GM23248 (cell line): ENCODE results near the gene TAF10.

Source experiments
- EZH2 ChIP-seq: fragments of 200-600 bp; sonication (generic); IDR thresholded peaks from 2 replicates; pipeline ENCODE4 v1.6.1; 2018; ENCODE audit warnings: antibody characterized with exemption, mild to moderate bottlenecking; ENCODE audit not compliant: insufficient read depth, poor library complexity, severe bottlenecking
- EZH2phosphoT487 ChIP-seq: fragments of 200-600 bp; sonication (generic); IDR thresholded peaks from 2 replicates; pipeline ENCODE4 v1.6.1; 2018; ENCODE audit warnings: antibody characterized with exemption, moderate library complexity, mild to moderate bottlenecking, low read depth; ENCODE audit not compliant: insufficient read depth

DNA sequence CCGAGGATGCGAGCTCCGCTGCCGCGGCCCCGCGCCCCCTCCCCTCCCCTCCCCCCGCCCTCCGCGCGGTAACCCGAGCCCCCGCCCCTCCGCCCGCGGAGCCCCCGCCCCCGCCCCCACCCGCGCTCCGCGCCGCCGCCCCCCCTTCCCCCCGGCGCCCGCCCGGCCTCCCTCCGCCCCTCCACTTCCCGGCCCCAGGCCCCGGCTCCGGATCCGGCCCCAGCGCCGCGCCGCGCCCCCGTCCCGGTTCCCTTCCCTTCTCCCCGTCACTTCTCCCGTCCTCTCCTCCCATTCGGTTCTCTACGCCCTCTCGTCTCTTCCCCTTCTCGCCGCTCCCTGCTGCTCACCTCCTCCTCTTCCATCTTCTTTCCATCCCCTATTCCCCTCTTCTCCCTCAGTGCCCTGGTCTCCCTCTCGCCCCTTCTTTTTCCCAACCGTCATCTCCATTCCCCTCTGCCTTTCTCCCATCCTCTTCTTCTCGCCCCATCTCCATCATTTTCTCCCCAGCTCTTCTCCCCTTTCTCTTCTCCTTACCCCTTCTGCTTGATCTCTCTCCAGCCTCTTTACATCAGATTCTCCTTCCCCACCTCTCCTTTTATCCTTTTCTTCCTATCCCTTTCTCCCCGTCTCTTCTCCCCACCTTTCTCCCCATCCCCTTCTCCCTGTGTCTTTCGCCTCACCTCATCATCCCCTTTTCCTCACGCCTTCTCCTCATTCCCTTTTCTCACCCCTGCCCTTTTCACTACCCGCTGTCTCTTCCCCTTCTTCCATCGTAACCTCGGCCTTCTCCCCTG is 44.0 kb upstream of the TAF10 start, which contains the start of gene DCHS1:
- no peak for TF ChIP-seq EZH2
- no peak for TF ChIP-seq EZH2phosphoT487
